Sigmoid colon (tissue), 4 donors: ENCODE data around the gene APCDD1.

ENCODE experiments used
- EP300 ChIP-seq, 4 donors: sonication (generic); formaldehyde crosslinking; IDR thresholded peaks; one replicate each; pipeline ENCODE4 v1.6.1; 2017; ENCODE audit warnings: antibody characterized with exemption in 4 of 4
- POLR2A ChIP-seq, 2 donors: fragments of 450-650 bp; IDR thresholded peaks; one replicate each; pipeline ENCODE4 v1.6.1; 2016; ENCODE audit warnings: antibody characterized with exemption in 2 of 2, mild to moderate bottlenecking in 2 of 2, moderate library complexity in 2 of 2
- POLR2AphosphoS5 ChIP-seq, 4 donors: sonication (generic); formaldehyde crosslinking; IDR thresholded peaks; one replicate each; pipeline ENCODE4 v1.6.1; 2017; ENCODE audit warnings: antibody characterized with exemption in 4 of 4
- TF ChIP-seq, protein P1 (sequence below), 4 experiments: fragments of 450-650 bp in 3 of 4; fragments of 200-600 bp in 1 of 4; IDR thresholded peaks; one replicate each; pipeline ENCODE4 v1.5.1; 2016 to 2019; ENCODE audit warnings: antibody characterized with exemption in 4 of 4, mild to moderate bottlenecking in 3 of 4, moderate library complexity in 2 of 4

DNA sequence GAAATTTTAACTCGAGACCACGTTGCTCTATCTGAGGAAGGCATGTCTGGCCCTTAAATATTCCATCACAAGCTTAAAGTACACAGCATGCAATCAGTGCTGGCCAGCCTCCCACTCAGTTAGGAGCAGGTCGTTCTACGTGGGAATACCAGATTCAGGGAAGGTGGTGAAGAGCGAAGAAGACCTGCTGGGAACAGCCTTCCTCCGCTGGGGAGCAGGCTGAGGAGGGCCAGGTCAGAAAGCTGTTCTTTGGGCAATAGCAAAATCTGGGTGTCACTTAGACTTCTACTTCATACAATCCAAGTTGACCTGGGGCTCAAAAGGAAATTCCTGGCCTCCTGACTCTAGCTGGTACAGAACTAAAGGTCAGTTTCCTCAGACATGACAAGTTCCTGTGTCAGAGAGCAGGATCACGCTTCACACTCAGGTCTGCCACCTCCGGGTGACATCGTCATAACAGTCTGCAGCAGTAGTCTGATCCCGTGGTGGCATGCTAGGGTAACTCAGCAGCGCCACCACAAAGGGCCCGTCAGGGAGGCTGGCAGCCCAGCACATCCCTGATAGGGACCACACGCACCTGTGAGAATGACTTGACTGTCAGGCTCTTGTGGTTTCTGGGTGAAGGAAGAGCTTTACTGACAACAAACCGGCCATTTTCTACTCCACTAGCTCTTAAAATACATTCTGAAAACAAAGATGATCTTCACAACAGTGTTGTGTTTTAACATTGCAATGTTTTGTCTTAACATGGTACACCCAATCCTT, 36.1 kb downstream of the APCDD1 start:
- no peak for TF ChIP-seq POLR2A (IDR thresholded peaks at IDR 0.05)
- TF ChIP-seq, protein P1, sequence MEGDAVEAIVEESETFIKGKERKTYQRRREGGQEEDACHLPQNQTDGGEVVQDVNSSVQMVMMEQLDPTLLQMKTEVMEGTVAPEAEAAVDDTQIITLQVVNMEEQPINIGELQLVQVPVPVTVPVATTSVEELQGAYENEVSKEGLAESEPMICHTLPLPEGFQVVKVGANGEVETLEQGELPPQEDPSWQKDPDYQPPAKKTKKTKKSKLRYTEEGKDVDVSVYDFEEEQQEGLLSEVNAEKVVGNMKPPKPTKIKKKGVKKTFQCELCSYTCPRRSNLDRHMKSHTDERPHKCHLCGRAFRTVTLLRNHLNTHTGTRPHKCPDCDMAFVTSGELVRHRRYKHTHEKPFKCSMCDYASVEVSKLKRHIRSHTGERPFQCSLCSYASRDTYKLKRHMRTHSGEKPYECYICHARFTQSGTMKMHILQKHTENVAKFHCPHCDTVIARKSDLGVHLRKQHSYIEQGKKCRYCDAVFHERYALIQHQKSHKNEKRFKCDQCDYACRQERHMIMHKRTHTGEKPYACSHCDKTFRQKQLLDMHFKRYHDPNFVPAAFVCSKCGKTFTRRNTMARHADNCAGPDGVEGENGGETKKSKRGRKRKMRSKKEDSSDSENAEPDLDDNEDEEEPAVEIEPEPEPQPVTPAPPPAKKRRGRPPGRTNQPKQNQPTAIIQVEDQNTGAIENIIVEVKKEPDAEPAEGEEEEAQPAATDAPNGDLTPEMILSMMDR (IDR thresholded peaks at IDR 0.05), result no peak
- no peak for TF ChIP-seq EP300 (IDR thresholded peaks at IDR 0.05)
- no peak for TF ChIP-seq POLR2AphosphoS5 (IDR thresholded peaks at IDR 0.05)
